Right atrium auricular region (tissue), 2 donors: ENCODE results near the gene METTL27. TPM values are rescaled to one million over a fixed set of nuclear protein-coding genes. Genes with fewer than 3 reads are reported as not detected.
"Not testable (repeated sequence)": the region's sequence is repeated elsewhere in the genome, so short reads cannot be mapped to it uniquely, and the experiment has no call there.

Experiments used
- DNase-seq: peaks from one replicate; pipeline ENCODE4 v3.0.0-alpha.2; 2019; ENCODE audit warnings: low spot score
- H3K27ac ChIP-seq, 2 donors: fragments of 200-600 bp; sonication (generic); 1 replicate in 1 of 2; 2 replicates in 1 of 2; pipeline ENCODE4 v1.5.1; 2016 to 2019
- H3K27me3 ChIP-seq, 2 donors: fragments of 200-600 bp; sonication (generic); one replicate each; pipeline versions ENCODE4 v1.5.1 to v1.6.0; 2017 to 2019
- H3K36me3 ChIP-seq: fragments of 200-600 bp; sonication (generic); one replicate; pipeline ENCODE4 v1.5.1; 2016
- H3K4me1 ChIP-seq, 2 donors: fragments of 200-600 bp; sonication (generic); one replicate each; pipeline versions ENCODE4 v1.5.1 to v1.6.0; 2017 to 2019
- H3K4me3 ChIP-seq, 2 donors: fragments of 200-600 bp; sonication (generic); 1 replicate in 1 of 2; 2 replicates in 1 of 2; pipeline ENCODE4 v1.5.1; 2017 to 2019; ENCODE audit warnings: mild to moderate bottlenecking in 1 of 2, moderate library complexity in 1 of 2
- H3K9me3 ChIP-seq, 2 donors: fragments of 200-600 bp; sonication (generic); one replicate each; pipeline ENCODE4 v1.5.1; 2019
- total RNA-seq, 2 donors: library from RNA; depleted of rRNA; stranded (reverse); fragments of >200 nt; gene quantifications; one replicate each; pipeline ENCODE4 v1.1.0, GENCODE V29; 2016
- TF ChIP-seq, protein P1 (sequence below), 2 donors: fragments of 200-600 bp; sonication (generic); IDR thresholded peaks; one replicate each; pipeline ENCODE4 v1.5.1; 2019; ENCODE audit warnings: antibody characterized with exemption in 2 of 2

Gene METTL27
- total RNA-seq, 2 donors from 2014 or later, result 0.39 TPM; not detected in 1

DNA sequence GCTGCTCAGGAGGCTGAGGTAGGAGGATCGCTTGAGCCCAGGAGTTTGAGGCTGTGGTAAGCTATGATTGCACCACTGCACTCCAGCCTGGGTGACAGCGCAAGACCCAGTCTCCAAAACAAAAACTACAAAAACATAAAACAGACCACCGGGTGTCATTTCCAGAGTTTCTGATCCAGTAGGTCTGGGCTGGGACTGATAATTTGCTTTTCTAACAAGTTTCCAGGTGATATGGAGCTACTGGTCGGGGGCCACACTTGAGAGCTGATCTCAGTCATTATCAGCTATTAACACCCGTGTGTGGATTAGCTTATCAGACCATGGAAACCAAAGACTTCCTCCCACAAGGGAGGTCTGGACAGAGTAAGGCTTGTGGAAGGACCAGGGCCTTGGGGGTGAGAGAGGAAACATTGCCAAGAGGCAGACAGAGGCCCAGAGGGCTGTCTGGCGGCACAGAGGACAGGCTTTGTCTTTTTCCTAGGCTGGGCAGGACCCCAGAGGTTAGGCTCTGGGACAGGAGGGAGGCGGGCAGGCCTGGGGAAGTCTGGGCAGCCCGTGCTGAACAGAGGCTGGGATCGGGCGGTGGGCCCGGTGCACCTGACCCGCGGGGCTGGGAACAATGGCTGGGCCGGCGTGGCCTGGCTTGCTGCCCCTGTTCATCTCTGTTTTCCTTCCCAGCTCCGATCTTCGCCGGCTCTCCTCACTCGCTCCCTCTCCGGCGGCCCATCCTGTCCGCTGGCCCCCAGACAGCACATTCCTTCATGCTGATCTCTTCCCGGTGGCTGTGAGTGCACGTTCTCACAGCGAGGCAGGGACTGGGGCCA is 43.9 kb upstream of the METTL27 start:
- Histone ChIP-seq H3K4me1 (peaks cover 0 to 35% of the 10 kb centered on the region in 2 donors), H3K9me3 (no peaks in the 10 kb centered on the region), H3K36me3 (no peaks in the 10 kb centered on the region), H3K4me3 (no peak overlapping the region), H3K27ac (peak overlapping the region; percentile 60 to 68), H3K27me3 (no peaks in the 10 kb centered on the region)
- TF ChIP-seq, protein P1, sequence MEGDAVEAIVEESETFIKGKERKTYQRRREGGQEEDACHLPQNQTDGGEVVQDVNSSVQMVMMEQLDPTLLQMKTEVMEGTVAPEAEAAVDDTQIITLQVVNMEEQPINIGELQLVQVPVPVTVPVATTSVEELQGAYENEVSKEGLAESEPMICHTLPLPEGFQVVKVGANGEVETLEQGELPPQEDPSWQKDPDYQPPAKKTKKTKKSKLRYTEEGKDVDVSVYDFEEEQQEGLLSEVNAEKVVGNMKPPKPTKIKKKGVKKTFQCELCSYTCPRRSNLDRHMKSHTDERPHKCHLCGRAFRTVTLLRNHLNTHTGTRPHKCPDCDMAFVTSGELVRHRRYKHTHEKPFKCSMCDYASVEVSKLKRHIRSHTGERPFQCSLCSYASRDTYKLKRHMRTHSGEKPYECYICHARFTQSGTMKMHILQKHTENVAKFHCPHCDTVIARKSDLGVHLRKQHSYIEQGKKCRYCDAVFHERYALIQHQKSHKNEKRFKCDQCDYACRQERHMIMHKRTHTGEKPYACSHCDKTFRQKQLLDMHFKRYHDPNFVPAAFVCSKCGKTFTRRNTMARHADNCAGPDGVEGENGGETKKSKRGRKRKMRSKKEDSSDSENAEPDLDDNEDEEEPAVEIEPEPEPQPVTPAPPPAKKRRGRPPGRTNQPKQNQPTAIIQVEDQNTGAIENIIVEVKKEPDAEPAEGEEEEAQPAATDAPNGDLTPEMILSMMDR (IDR thresholded peaks at IDR 0.05), result no peak
- DNase-seq, result peak; percentile 86

DNA sequence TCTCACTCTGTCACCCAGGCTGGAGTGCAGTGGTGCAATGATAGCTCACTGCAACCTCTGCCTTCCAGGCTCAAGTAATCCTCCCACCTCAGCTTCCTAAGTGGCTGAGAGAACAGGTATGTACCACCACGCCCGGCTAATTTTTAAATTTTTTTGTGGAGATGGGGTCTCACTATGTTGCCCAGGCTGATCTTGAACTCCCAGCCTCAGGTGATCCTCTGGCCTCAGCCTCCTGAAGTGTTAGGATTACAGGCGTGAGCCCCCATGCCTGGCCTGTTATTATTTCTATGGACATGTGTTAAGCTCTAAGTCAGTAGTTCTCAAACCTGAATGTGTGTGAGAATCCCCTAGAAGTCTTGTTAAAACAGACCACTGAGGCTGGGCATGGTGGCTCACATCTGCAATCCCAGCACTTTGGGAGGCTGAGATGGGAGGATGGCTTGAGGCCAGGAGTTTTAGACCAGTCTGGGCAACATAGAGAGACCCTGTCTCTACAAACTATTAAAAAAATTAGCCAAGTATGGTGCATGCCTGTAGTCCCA is 43.2 kb upstream of the METTL27 start:
- Histone ChIP-seq H3K27ac (no peak overlapping the region), H3K9me3 (no peaks in the 10 kb centered on the region), H3K4me3 (no peak overlapping the region), H3K36me3 (no peaks in the 10 kb centered on the region), H3K27me3 (no peaks in the 10 kb centered on the region), H3K4me1 (peaks cover 0 to 38% of the 10 kb centered on the region in 2 donors)
- DNase-seq, result no peak
- TF ChIP-seq, protein P1 (IDR thresholded peaks at IDR 0.05), result no peak

DNA sequence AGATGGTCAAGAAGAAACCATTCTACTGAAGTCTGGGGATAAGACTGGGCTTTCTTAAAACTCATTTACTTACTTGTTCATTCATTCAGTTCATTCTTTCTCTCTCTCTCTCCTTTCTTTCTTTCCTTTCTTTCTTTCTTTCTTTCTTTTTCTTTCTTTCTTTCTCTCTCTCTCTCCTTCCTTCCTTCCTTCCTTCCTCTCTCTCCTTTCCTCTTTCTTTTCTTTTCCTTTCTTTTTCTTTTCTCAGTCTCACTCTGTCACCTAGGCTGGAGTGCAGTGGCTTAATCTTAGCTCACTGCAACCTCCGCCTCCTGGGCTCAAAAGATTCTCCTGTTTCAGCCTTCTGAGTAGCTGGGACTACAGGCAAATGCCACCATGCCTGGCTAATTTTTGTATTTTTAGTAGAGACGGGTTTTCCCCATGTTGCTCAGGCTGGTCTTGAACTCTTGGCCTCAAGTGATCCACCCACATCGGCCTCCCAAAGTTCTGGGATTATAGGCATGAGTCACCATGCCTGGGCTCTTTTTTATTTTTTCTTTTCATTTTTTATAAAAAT is 42.6 kb upstream of the METTL27 start:
- DNase-seq, H3K4me3 ChIP-seq, H3K36me3 ChIP-seq, H3K9me3 ChIP-seq, H3K27ac ChIP-seq, H3K27me3 ChIP-seq: not testable (repeated sequence)
- peaks cover 0 to 44% of the 10 kb centered on the region in 2 donors for H3K4me1 ChIP-seq

DNA sequence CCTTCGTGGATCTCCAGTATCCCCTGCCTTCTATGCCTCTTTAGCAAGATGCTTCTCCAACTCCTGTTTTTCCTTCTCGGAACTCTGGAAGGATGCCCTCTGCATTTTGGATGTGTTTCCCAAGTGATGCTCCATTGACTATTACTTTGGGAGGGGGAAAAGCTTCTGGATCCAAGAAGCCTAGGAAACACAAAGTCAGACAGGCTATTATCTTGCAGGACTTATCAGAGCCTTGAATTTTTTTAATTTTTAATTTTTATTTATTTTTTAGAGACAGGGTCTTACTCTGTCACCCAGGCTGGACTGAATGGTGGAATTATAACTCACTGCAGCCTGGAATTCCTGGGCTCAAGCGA is 39.7 kb upstream of the METTL27 start:
- H3K36me3 ChIP-seq, result no peaks in the 10 kb centered on the region
- no peak for DNase-seq
- TF ChIP-seq, protein P1 (IDR thresholded peaks at IDR 0.05), result no peak
- H3K4me1 ChIP-seq, result peaks cover 0 to 53% of the 10 kb centered on the region in 2 donors
- no peaks in the 10 kb centered on the region for H3K9me3 ChIP-seq
- H3K27me3 ChIP-seq, result no peaks in the 10 kb centered on the region
- H3K27ac ChIP-seq, result peak overlapping the region; percentile 45 to 66
- no peak overlapping the region for H3K4me3 ChIP-seq

DNA sequence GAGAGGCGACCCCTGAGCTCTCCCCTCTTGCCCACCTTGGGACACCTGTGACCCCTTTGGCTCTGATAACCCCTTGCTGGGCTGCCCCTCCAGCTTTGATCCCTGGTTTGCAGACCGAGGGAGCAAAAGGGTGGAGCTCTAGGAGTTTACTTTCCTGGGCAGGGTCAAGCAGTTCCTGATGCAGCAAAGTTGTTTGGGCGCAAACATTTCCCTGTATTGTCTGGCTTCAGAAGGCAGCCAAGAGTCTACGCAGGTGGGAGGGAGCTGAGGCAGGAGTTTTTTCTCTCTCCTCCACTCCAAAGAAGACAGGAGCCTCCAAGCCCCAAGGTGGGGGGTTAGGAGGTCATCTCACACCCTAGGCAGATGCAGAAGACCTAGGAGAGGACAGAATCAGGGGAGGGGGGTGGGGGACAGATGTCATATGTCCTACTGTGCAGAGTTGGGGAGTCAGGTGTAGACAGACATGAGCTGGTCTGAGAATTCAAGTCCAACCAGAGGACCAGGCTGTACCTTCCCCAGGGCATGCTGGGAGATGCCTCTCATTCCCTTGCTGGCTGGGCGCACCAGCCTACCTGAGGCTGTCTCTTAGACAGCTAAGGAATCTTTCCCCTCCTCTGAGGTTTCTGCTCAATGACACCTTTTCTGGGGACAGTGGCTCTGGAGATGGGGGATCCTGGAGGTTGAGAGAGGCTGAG is 39.2 kb upstream of the METTL27 start:
- Histone ChIP-seq H3K36me3 (no peaks in the 10 kb centered on the region), H3K9me3 (no peaks in the 10 kb centered on the region), H3K27ac (peak overlapping the region; percentile 45 to 66), H3K4me1 (peaks cover 0 to 47% of the 10 kb centered on the region in 2 donors), H3K27me3 (no peaks in the 10 kb centered on the region), H3K4me3 (no peak overlapping the region)
- no peak for DNase-seq
- TF ChIP-seq, protein P1 (IDR thresholded peaks at IDR 0.05), result no peak
